GM18870 (cell line): Measurements from ENCODE around the gene PLPP4.

Experiments
- ATAC-seq: cut with Tn5 transposase; IDR thresholded peaks from one replicate; pipeline ENCODE4 v1.9.1; 2021; ENCODE audit warnings: moderate library complexity; ENCODE audit not compliant: unreplicated experiment

The PLPP4 gene

DNA sequence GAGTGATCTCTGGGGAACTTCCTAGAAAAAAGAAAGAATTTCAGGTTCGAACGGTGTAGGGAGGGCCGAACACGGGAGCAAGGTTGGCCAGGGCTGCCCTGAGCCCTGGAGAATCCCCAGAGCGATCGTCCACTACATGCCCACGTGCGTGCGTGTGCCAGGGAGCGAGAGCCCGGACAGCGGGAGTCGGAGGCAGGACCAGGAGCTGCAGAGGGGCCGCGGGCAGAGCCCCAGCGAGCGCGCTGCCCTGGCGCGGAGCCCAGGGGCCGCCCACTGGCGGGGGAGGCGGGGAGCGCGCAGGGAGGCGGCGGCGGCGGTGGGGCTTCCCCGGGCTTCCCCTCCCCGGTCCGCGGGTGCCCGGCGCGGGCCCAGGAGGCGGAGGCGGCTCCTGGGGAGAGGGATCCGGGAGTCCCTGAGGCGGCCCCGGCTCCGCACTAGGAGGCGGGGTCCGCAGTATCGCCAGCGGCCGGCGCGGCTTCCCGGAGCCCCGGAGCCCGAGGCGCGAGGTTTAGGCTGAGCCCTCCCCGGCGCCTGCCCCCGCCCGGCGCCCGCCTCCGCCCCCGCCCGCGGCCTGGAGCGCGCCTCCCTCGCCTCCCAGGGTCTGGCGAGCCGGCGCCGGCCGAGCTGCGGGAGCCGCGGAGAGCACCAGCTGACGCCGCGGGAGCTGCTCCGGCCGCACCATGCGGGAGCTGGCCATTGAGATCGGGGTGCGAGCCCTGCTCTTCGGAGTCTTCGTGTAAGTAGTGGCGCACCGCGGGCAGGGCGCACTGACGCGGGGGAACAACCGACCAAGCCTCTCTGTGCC is at the start of gene PLPP4:
PLPP4 (plus strand) TSS at position 602 of the 805 bp plus-strand sequence; CDS start at position 681, 79 bp downstream.
- ATAC-seq = no peak

DNA sequence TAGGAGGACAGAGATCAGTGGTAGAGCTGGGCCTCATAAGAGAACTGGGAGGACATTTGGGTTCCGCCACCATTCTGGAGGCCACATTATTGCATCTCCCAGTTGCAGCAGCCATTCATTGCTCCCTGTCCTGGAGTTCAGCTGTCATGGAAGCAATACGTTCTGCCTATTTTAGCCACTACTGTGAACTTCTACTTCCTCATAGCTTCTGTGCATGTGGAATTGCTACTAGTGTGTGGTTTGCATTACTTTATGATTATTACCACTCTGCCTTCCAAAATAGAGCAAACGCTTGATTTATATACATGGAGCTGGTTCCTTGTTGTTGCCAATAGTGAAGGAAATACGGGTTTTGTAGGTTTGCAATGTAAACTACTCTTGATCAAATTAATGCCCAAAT is 47.2 kb upstream of the PLPP4 start:
- ATAC-seq = no peak

DNA sequence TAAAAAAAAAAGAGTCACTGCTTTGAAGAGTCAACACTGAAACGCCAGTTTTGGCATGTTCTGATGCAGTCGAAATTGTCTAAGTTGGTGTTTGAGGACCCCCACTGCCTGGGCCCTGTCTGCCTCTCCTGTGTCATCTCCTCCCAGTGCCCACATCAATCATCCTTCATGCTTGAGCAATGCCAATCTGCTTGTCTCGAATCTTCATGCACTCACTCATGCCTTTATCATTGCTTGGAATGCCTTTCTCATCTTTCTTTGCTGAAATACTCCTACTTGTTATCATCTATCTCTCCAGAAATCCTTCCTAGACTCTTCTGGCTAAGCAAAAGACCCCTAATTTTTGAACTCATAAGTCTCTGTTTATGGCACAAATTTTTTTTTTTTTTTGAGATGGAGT is 42.1 kb upstream of the PLPP4 start:
- ATAC-seq = no peak

DNA sequence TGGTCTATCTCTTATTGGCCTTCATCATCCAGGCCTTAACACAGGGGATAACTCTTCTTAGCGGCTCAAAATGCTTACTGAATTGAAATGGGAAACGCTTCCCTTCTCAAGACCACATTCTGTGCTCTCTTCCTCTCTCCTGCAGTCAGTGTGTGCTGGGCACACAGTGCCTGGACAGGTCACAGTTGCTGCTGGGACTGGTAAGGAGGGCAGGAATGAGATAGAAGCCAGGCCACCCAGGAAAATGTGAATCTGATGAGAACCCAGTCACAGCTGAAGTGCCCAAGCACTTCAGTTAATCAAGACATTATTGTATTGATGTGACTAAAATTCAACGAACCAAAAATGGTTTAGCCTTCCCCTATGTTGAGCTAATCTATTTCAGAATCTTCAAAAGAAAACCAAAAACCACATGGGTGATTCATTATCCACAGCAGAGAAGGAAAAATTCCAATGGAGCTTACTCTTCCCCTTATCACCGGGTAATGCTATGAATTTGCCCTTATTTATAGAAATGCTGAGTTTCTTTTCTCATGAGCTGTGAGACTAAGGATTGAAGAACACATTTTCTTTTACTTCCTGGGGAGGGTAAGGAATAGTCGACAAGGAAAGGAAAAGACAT is 41.2 kb upstream of the PLPP4 start:
- no peak for ATAC-seq

DNA sequence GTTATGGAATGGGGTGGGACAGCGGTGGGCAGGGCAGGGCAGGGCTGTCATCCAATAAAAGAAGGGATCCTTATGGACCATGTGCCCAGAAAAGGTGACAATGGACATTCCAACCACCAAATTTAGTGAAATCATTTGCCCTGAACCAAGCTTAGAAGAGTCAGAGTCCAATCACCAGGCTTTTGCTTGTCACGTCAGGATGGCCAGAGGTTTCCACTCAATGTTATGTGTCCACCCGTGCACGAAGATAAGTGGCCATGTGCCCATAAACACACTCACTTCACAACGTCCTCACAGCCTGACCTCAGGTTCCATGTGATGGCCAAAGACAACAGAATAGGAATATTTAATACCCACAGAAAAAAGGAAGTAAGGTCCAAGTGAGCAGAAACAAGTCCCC is 36.6 kb upstream of the PLPP4 start:
- no peak for ATAC-seq

DNA sequence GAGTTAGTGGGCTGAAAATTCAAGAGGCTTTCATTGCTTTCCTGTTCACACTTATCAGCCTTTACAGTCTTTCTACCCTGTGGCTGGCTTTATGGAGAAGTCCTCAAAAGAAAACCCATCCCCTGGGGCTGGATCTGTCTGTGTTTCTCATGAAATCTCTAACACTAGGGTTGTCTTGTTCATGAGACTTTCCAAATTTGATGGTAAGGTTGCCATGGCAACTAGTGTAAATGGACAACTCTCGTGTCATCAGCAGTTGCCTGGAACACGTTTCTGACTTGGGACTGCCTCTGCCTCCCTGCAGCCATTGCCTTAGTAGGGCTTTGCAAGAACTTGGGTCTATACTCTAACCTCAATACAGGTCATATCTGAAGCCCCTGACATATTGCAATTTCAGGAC is 35.8 kb upstream of the PLPP4 start:
- ATAC-seq = no peak

DNA sequence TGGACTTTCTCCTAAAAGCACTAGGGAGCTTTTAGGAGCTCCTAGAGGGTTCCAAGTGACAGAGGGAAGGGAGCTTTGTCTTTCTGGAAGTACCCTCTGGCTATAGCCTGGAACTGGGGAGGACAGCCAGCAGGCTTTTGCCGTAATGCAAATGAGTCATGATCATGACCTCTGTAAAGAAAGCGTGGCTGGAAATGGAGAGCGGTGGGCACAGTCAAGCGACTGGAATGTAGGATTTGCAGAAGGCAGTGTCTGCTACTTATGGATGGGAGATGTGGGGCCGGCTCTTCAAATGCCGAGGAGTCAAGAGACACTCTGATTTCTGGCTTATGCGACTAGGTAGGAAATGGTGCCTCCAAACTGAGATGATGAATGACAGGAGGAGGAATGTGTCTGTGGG is 34.6 kb upstream of the PLPP4 start:
- no peak for ATAC-seq

DNA sequence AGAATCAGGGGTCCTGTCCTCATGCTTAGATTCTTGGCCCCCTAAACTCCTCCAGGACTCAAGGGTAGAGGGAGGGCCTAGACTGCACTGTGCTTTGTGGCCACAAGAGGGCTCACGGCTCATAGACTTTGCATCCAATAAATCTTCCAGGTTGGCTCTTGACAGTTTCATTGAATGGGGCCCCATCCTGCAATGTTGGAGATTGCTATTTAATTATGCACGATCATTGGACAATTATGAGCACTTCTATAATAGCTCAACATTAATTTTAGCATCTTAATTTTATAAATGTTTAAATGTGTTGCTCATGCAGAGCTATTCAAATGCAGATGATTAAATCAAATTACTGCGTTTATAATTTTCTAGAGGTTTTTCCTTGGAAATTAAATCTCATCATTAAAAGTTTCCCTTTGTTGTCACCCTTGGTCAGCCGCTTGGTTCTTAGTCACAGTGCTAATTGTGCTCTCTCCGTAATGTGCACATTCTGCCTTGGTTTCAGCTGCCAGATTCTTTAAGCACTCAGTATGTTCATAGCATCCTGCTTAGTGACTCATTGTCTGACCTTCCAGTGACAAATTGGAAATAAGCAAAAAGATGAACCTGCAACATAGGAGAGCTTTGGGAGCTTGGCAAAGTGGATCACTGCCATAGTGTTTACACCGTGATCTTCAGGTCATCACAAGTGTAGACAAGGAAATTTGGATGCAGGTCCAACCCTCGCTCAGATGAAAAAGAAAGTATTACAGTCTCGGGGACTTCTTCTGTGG is 33.4 kb upstream of the PLPP4 start:
- ATAC-seq = no peak

DNA sequence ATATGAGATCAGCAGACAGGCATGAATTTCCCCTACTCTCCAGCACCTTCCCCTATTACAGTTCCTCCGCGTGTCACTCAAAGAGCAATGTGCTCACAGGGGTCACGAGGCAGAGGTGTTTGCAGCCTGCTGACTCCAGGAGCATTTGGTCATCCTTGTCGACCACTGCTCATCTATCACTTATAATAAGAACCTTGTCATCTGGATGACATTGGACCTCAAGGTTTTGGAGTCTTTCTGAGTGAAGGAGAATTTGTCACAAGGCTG is 32.9 kb upstream of the PLPP4 start:
- ATAC-seq = no peak

DNA sequence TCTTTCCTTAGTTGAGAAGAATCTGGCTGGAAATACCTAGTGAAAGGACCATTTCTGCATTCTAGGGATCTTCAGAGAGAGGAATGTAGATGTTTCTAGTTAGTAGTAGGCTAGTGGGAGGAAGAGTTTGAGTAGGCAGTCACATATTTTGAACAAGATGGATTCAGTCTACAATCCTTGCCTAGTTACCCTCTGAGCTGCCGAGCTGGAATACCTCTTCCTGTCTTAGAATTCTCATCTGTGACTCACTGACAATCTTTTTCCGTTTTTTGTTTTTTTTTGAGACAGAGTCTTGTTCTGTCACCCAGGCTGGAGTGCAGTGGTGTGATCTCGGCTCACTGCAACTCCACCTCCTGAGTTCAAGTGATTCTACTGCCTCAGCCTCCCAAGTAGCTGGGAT is 30.7 kb upstream of the PLPP4 start:
- no peak for ATAC-seq

DNA sequence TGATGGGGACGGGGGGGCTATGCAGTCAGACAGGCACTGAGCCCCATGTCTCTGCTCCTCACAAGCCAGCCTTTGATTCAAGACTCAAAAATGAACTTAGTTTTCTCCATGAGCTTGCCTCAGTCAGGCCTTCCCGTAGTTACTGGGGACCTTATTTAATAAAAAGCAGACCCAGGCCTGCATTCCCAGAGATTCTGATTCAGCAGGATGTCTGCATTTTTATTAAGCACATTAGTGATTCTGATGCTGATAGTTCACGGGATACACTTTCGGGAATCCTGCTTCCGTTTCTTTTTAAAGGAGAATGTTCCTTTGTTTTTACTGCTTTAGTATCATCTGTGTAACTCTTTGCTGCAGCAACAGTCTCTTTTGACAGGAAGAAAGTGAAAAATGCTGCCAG is 28.3 kb upstream of the PLPP4 start:
- ATAC-seq = no peak

DNA sequence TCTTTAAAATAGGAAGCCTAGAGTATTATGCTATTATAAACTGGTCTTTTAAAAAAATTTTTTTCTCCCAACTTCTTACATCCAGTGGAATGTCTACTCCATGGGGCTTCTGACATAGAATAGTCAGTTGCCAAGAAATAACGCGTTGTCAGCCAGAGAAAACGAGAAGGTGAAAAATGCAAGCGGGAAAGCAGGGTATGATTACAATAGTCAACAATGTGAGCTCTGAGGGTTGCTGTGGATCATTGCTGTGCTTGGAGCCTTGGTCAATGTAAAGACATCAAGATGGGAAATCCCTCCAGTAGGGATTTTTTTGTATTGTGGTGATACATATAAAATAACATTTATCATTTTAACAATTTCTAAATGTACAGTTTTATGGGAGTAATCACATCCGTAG is 27.6 kb upstream of the PLPP4 start:
- no peak for ATAC-seq

DNA sequence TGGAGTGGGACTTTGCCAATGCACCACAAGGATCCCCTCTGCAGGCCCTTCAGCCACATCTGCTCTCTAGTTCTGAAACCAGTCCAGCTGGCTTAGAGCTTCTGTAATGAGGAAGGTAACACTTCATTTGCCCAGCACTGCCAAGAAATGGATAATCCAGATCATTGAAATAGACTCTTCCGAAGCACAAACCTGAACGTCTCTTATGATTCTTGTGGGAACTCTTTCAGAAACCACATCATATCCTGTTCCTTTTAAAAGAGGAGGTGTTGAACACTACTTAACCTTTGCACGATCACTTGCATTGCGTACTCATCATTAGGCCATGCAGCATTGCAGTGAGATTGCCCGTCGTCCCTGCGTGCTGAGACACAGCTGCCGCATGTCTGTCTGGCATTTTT is 25.8 kb upstream of the PLPP4 start:
- ATAC-seq = no peak

DNA sequence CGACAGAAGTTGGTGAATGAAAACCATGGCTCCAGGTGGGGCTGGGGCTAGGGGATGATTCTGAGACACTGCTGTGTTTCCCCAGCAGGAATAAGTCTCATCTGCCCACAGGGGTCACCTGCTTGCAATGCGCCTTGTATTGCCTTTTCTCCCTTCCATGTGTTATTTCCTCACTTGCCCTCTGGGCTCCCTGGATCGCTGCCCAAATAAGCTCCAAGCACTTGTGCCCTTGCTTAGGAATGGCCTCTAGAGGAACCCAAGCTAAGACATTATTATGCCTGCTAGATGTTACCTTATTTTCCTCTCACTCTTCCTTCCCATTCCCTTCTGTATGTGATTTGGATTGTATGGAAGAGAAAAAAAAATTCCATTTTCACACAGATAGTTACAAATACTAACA is 24.8 kb upstream of the PLPP4 start:
- no peak for ATAC-seq

DNA sequence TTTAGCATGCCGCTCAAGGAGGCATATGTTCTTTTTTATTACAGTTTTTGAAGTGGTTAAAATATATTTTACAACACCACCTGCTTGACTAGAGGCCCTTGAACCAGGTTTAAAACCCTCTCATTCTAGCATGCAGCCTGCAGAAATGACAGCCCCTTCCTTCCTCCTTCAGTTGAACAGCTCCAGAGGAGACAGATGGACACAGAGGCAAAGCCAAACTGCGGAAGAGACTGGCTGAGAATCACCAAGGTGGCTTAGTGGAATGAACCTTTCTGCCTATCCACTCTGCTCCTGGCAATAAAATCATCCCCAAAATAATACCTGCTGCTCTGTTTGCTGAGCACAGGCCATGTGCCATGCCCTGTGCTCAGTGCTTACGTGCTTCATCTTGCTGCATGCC is 23.9 kb upstream of the PLPP4 start:
- no peak for ATAC-seq

DNA sequence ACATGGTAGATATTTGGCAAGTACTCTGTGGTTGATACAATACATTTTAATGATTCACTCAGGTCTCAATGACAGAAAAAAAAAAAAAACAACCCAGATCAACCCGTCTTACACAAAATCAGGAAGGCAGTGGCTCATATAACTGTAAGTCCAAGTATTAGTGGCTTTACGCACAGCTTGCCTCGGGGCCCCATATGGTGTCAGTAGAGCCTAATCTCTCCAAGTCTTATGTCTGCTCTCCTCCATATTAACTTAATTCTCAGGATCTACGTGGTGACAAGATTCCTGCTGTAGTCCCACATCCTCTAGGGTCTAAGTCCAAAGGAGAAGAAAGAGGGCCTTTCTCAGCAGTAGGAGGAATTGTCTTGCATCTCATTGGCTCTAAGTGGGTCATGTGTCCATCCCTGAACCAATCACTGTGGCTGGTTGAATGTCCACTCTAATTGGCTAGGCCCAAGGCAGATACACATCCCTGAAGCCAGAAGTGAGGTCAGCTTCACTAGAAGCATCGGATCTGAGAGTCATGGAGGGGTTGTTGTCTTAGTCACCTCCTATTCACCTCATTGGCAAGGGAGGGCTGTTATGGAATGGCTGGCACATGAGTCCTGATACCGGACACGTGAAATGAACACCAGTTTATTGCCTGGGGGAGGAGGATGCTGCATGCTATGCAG is 20.5 kb upstream of the PLPP4 start:
- no peak for ATAC-seq

DNA sequence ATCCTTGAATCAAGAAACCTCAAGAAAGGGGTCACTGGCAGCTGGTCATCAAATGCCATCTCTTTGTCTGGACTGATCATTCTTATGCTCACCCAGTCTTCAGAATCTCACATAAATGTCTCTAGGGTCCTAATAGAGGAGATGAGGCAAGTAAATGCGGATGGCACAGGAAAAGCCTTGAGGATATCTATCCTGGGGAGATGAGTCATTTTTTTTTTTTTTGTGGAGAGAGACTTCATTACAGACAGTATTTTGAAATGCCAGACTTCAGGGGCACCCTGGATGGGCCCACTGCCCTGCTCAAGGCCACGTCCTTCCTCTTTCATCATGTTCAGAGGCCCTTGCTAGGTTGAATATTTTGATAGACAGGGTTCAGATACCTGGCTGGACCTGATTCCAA is 19.5 kb upstream of the PLPP4 start:
- no peak for ATAC-seq

DNA sequence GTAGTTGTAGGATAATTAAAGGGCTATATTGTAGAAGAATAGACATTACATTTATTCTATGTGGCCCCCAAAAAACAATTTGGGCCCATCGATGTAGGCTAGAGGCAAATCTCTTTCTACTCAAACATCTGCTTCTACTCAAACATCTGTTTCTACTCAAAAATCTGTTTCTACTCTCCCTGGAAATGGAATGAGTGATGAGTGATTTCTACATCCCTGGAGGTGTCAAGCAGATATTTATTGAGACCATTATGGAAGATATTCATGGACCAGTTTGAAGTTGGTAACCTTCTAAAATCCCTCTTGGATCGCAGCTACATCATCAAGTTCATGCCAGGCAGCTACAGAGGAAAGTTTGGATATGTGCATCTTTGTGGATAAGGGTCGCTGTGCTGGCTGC is 5.1 kb upstream of the PLPP4 start:
- no peak for ATAC-seq

DNA sequence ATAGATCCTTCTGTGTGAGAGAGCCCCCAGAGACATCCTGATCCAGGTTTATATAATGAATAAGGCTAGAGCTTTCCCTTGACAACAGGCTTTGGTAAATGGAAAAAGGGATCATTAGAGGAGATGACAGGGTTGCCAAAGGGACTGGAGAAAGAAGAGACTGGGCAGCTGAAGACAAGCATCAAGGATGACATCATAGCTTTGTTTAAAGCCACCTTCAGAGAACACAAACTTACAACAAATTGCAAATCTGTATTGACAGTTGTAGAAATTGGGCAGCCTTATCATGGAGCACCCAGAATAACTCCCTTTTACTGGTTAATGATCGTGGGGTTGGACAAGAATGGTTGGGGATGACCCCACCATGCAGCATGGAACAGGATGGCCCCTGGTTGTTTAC is 3.7 kb upstream of the PLPP4 start:
- no peak for ATAC-seq

DNA sequence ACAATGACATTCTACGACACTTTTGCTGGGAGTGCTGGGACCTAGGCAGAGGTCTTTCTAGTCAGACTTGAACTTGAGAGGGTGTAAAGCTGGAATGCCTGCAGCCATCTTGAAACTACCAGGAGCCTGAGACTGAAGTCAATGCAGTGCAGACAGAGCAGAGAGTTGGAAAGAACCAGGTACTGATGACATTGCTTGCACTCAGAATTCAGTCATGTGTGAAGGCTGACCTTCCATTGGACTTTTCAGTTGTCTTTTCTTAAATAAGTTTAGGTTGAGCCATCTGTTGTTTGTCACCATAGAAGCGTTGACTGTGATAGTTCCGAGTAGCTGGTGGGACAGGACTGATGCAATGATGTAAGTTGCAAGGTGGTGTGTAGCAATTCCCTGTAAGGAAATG is 3.1 kb upstream of the PLPP4 start:
- no peak for ATAC-seq

DNA sequence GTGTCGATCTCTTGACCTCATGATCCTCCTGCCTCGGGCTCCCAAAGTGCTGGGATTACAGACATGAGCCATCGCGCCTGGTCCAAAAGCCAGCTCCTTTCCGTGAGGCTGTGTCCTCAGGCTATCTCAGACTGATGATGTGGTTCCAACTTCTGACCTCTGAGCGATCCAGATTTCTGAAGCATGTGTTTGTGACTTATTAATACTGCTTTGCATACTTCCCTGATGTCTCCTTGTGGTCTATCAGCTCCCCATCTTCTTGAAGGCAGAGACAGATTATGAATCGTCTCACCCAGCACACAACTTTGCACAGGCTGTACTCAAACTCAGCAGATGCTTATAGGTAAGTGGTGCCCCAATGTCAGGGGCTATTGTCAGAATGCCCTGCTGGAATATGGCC is 2.0 kb upstream of the PLPP4 start:
- ATAC-seq = no peak

DNA sequence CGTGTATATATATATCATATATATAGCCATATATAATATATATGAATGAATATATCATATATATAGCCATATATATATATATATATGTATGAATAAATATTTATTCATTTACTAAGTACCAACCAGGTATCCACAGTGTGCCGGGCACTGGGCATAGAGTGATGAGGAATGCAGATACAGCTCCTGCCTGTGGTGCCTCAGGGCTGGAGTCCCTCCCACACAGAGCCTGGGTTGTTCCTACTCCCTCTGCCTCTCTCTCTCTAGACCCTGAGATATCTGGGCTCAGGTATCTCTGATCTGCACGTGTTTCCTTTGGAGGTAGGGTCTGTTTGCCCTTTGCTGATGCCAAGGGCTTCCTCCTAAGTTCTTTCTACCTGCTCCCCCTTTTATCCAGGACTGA is 1.4 kb upstream of the PLPP4 start:
- no peak for ATAC-seq
